ENCODE results near the gene HRH1.
"Not testable (repeated sequence)": the region's sequence is repeated elsewhere in the genome, so short reads cannot be mapped to it uniquely, and the experiment has no call there.

HRH1 gene

GRCh38 chr3:11204697-11205348 lies 50.5 kb downstream of the HRH1 start:
- DNase-seq (ENCODE audit: low read depth in 2 of 2): no peak

GRCh38 chr3:11205881-11206280 lies 51.6 kb downstream of the HRH1 start:
- not testable (repeated sequence) for DNase-seq (ENCODE audit: low read depth in 2 of 2)

GRCh38 chr3:11206316-11206715 lies 52.0 kb downstream of the HRH1 start:
- no peak for DNase-seq (ENCODE audit: low read depth in 2 of 2)

- no peak for DNase-seq (ENCODE audit: low read depth in 2 of 2)
These were observed 52.7 kb downstream of the HRH1 start for GRCh38 chr3:11206953-11207352.

DNA sequence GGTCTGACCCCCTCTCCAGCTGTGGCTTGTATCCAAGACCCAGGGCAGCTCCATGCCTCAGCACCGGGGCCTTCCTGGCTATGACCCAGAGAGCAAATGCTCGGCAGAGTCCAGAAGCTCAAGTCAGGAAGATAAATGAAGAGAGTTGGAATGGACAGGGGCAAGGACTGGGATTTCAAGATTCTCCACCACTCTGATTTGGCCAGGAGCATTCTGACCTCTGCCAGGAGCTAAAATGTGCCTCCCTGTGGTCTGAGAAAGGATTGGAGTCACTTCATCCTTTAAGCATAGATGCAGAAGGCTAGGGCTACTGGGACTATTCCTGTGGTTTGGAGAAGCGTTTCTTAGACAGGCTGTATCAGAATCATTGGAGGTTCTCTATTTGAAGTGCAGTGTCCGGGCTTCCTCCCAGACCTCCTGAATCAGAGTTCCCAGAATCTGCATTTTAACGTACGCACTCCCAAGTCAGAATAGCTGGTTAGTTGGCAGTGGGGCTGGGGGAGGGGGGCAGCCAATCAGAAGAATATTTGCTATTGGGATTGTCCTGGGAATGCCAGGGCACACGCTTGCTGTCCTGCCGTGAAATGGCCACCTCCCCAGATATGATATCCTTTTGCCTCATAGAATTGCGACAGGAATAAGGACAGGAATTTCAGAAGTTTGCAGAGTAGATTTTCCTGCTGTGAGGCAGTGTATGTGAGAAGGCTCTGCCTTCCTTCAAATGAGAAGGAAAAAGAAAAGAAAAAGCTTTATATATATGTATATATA lies 57.4 kb downstream of the HRH1 start:
- no peak for DNase-seq (ENCODE audit: low read depth in 2 of 2)

GRCh38 chr3:11212299-11212608 lies 58.0 kb downstream of the HRH1 start:
- DNase-seq (ENCODE audit: low read depth in 2 of 2): no peak

DNA sequence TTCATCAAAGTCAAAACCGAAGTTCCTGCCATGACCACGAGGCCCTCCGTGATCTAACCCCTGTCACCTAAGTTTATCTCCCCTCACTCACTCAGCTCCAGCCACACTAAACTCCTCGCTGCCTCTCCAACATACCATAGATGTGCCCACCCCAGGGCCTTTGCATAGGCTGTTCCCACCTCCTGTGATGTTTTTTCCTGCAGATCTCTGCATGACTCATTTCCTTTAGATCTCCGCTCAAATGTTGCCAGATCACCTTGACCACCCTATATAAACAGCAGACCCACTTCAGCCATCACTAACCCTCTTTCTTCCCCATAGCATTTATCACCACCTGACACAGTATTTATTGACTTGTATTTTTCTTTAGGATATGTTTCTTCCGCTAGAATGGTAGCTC lies 58.5 kb downstream of the HRH1 start:
- no peak for DNase-seq (ENCODE audit: low read depth in 2 of 2)

- DNase-seq (ENCODE audit: low read depth in 2 of 2): no peak
These were observed 59.6 kb downstream of the HRH1 start for GRCh38 chr3:11213810-11214450.

- DNase-seq (ENCODE audit: low read depth in 2 of 2): no peak
These were observed 60.2 kb downstream of the HRH1 start for GRCh38 chr3:11214451-11214978.

DNA sequence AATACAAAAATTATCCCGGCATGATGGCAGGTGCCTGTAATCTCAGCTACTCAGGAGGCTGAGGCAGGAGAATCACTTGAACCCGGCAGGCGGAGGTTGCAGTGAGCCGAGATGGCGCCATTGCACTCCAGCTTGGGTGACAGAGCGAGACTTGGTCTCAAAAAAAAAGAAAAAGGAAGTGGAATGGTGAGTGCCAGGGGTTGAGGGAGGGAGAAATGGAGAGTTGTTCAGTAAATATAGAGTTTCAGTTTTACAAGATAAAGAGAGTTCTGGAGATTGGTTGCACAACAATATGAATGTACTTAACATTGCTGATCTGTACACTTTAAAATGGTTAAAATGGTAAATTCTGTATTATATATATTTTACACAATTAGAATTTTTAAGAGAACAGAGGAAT lies 63.1 kb downstream of the HRH1 start:
- DNase-seq (ENCODE audit: low read depth in 2 of 2): not testable (repeated sequence)

DNA sequence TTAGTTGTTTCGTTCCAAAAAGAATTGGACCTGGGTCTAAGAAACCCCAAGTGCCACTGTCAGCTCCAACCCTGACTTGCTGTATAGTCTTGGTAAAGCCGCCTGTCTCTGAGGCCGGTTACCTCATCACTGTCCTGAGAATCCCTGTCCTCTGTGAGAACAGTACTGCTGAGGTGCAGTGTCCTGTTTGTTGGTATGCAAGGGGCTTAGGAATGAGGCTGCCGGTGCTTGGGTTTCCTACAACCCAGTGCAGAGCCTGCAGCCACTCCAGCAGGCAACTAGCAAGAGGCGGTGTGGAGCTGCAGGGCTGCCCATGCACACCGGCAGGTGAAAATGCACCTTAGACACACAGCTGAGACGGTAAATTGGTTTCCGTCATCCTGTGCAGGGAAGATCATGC lies 65.9 kb downstream of the HRH1 start:
- no peak for DNase-seq (ENCODE audit: low read depth in 2 of 2)

GRCh38 chr3:11221818-11222415 lies 67.6 kb downstream of the HRH1 start:
- DNase-seq (ENCODE audit: low read depth in 2 of 2): no peak

GRCh38 chr3:11224010-11224409 lies 69.7 kb downstream of the HRH1 start:
- no peak for DNase-seq (ENCODE audit: low read depth in 2 of 2)

DNA sequence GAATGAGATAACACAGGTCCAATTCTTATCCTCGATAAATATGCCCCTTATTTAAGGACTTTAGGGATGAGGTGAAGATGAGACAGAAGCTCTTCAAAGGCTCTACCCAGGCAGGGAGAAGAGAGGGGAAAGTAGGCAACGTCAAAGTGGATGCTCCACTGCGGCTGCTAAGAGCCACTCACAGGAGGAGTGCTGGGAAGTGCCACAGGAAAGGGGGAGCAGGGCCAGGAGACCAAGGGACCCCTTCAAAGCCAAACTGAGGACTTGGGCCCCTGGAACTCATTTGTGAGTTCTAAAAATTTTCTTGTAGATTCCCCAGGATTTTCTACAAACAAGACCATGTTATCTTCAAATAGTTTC lies 70.6 kb downstream of the HRH1 start:
- DNase-seq (ENCODE audit: low read depth in 2 of 2): no peak

GRCh38 chr3:11226042-11226370 lies 71.7 kb downstream of the HRH1 start:
- no peak for DNase-seq (ENCODE audit: low read depth in 2 of 2)

DNA sequence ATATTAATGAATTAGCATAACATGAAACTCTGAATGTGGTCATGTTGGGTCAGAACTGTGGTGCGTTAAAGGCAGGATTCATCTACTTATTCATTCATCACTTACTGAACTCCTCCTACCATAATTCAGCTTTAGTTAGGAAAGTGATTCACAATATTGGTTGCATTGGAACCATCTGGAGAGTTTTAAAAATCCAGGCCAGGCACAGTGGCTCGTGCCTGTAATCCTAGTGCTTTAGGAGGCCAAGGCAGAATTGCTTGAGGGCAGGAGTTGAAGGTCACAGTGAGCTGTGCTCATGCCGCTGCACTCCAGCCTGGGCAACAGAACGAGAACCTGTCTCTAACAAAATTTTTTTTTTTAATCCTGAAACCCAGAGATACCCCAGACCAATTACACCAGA lies 73.7 kb downstream of the HRH1 start:
- no peak for DNase-seq (ENCODE audit: low read depth in 2 of 2)

- DNase-seq (ENCODE audit: low read depth in 2 of 2): no peak
These were observed 75.8 kb downstream of the HRH1 start for GRCh38 chr3:11230125-11230524.

GRCh38 chr3:11230832-11231231 lies 76.5 kb downstream of the HRH1 start:
- DNase-seq (ENCODE audit: low read depth in 2 of 2): no peak

DNA sequence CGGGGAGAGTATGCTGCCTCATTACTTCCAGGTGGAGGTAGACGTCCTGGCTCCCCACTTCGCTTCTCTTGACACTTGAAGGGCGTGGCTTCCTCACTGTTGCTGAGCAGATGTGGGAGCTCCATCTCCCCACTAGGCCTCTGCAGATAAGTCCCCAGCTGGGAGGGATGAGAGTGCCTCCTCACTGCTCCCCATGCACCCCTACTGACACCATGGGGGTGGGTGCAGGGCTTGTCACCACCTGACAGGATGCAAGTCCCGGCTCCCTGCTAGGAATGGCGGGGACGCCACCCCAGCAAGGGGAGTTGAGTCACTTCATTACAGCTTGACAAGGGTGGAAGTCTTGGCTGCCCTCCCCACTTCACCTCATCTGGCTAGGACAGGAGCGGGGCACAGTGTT lies 81.1 kb downstream of the HRH1 start:
- DNase-seq (ENCODE audit: low read depth in 2 of 2): no peak

DNA sequence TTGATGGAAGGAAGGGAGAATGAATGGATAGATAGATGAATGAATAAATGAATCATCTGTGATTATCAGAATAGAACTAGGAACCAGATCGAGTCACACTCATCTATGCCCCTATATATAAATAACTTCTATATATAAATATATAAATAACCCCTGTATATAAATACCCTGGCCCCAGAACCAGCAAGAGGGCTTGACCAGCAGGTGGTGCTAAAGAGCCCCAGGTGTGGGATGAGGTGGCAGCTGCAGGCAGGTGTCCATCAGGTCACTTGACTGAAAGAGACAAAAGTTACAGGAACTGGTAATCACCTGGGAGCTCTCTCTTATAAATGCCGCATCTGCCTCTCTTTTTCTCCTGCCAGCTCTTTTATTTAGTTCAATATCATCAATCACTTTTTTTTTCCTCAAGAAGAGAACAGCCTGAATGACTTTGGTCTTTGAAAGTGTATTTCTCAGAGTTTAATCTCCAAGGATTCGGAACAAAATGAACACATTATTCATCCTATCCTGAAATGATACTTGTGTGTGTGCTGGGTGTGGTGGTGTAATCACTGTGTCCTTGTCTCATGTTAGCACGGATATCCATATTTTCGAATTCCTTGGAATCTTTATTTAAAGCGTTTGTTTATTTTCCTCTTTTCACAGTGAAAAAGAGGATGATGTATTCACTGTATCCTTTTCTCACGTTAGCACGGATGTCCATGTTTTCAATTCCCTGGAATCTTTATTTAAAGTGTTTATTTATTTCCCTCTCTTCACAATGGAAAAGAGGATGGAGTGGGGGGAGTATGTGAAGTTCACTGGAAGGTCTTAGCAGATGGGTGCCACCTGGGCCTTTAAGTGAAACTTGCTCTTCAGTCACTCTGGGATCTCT lies 82.5 kb downstream of the HRH1 start:
- peak; percentile 18 to 29 for DNase-seq (ENCODE audit: low read depth in 2 of 2)

- peak; percentile 78 to 82 for DNase-seq (ENCODE audit: low read depth in 2 of 2)
These were observed 83.8 kb downstream of the HRH1 start for GRCh38 chr3:11238060-11238459.

DNA sequence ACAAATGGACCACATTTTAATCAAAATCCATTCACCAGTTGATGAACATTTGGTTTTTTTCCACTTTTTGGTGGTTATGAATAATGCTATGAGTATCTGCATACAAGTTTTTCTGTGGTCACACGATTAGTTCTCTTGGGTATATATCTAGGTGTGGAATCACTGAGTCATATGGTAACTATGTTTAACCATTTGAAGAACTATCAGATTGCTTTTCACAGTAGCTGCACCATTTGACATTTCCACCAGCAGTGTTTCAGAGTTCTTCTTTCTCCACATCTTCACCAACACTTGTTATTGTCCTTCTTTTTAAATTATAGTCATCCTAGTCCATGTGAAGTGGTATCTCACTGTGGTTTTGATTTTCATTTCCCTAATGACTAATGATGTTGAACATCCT lies 84.6 kb downstream of the HRH1 start:
- DNase-seq (ENCODE audit: low read depth in 2 of 2): peak; percentile 88 to 93

Data from fibroblast of skin of left biceps (primary cell).